Cardiac muscle cell (in vitro differentiated cells and primary cell): ENCODE data around the gene RPP14. TPM values are rescaled to one million over a fixed set of nuclear protein-coding genes. Genes with fewer than 3 reads are reported as not detected.
A peak's percentile ranks its signal among the peaks of the same experiment; 100 is the strongest.
"Not testable (repeated sequence)": the region's sequence is repeated elsewhere in the genome, so short reads cannot be mapped to it uniquely, and the experiment has no call there.

Experiments used
- DNase-seq, 2 donors: peaks; one replicate each; pipeline versions ENCODE4 v3.0.0 to v3.0.0-alpha.2; 2010 to 2017; ENCODE audit warnings: low read depth in 1 of 2, low spot score in 1 of 2
- H3K27ac ChIP-seq: fragments of 200-600 bp; sonication (generic); 2 replicates; pipeline ENCODE4 v1.5.1; 2016
- H3K27me3 ChIP-seq: fragments of 200-600 bp; sonication (generic); 2 replicates; pipeline ENCODE4 v1.6.0; 2016; ENCODE audit warnings: control low read depth
- H3K36me3 ChIP-seq: fragments of 200-600 bp; sonication (generic); 2 replicates; pipeline ENCODE4 v1.5.1; 2016; ENCODE audit warnings: control low read depth
- H3K4me1 ChIP-seq: fragments of 200-600 bp; sonication (generic); 2 replicates; pipeline ENCODE4 v1.8.1; 2017; ENCODE audit warnings: low read depth, mild to moderate bottlenecking, mixed run types
- H3K4me3 ChIP-seq: fragments of 200-600 bp; sonication (generic); 2 replicates; pipeline ENCODE4 v1.5.1; 2016; ENCODE audit warnings: mild to moderate bottlenecking
- H3K9me3 ChIP-seq: fragments of 200-600 bp; sonication (generic); 2 replicates; pipeline ENCODE4 v1.5.1; 2017; ENCODE audit warnings: low read depth, mild to moderate bottlenecking, control low read depth
- CTCF ChIP-seq: IDR thresholded peaks from 2 replicates; pipeline ENCODE4 v1.5.1; 2012; ENCODE audit warnings: low read depth, mild to moderate bottlenecking, low read length
- polyA plus RNA-seq: library from polyadenylated mRNA; unstranded; fragments of >200 nt; fragmentation: Nextera tagmentation; extraction: Ambion mirVana; gene quantifications from 2 replicates; pipeline ENCODE4 v1.2.1, GENCODE V29; 2016
- total RNA-seq: library from RNA; depleted of rRNA; stranded (reverse); fragments of >200 nt; gene quantifications from 2 replicates; pipeline ENCODE4 v1.2.3, GENCODE V29; 2016

Gene RPP14
- total and polyA plus RNA-seq, 2 experiments from 2014 or later, result 11.1 to 14.2 TPM

GRCh38 chr3:58272891-58273290, 33.2 kb upstream of the RPP14 start:
- H3K36me3 ChIP-seq, result peaks cover 15% of the 10 kb centered on the region
- no peak overlapping the region for H3K27ac ChIP-seq
- H3K9me3 ChIP-seq, result no peaks in the 10 kb centered on the region
- no peak for TF ChIP-seq CTCF
- no peaks in the 10 kb centered on the region for H3K4me1 ChIP-seq
- no peaks in the 10 kb centered on the region for H3K27me3 ChIP-seq
- no peak overlapping the region for H3K4me3 ChIP-seq
- DNase-seq, result peak in 1 of 2 donors; percentile 31

- H3K36me3 ChIP-seq, result peaks cover 14% of the 10 kb centered on the region
- H3K4me1 ChIP-seq, DNase-seq, H3K27me3 ChIP-seq, H3K4me3 ChIP-seq, H3K27ac ChIP-seq, H3K9me3 ChIP-seq: not testable (repeated sequence)
These were observed 32.7 kb upstream of the RPP14 start for GRCh38 chr3:58273362-58273761.

GRCh38 chr3:58274027-58274614, 31.9 kb upstream of the RPP14 start:
- Histone ChIP-seq H3K4me1 (no peaks in the 10 kb centered on the region), H3K9me3 (no peaks in the 10 kb centered on the region), H3K36me3 (peaks cover 11% of the 10 kb centered on the region), H3K27ac (no peak overlapping the region), H3K4me3 (no peak overlapping the region), H3K27me3 (no peaks in the 10 kb centered on the region)
- no peak for TF ChIP-seq CTCF
- peak in 1 of 2 donors; percentile 71 for DNase-seq

- Histone ChIP-seq H3K9me3 (no peaks in the 10 kb centered on the region), H3K27me3 (no peaks in the 10 kb centered on the region), H3K27ac (no peak overlapping the region), H3K4me3 (no peak overlapping the region), H3K36me3 (peaks cover 8% of the 10 kb centered on the region), H3K4me1 (peaks cover 3% of the 10 kb centered on the region)
- no peak for TF ChIP-seq CTCF
- DNase-seq, result no peak
These were observed 25.0 kb upstream of the RPP14 start for GRCh38 chr3:58281069-58281468.

GRCh38 chr3:58285334-58285733, 20.7 kb upstream of the RPP14 start:
- Histone ChIP-seq H3K36me3 (peaks cover 11% of the 10 kb centered on the region), H3K27me3 (no peaks in the 10 kb centered on the region)

More at GRCh38 chr3:58285334-58285733, 20.7 kb upstream of the RPP14 start:
- Histone ChIP-seq H3K4me3 (no peak overlapping the region), H3K27ac (no peak overlapping the region), H3K9me3 (no peaks in the 10 kb centered on the region), H3K4me1 (peaks cover 3% of the 10 kb centered on the region)
- TF ChIP-seq CTCF, result no peak
- no peak for DNase-seq
